NB4 (cell line): Measurements from ENCODE around the gene BLVRB.

ENCODE experiments used
- MYC ChIP-seq: IDR thresholded peaks from 2 replicates; pipeline ENCODE4 v1.6.1; 2011; ENCODE audit warnings: low read depth, low read length
- POLR2A ChIP-seq: IDR thresholded peaks from 2 replicates; pipeline ENCODE4 v1.6.1; 2011; ENCODE audit warnings: mild to moderate bottlenecking; ENCODE audit not compliant: insufficient read length; ENCODE audit errors: extremely low read depth
- TF ChIP-seq, protein P1 (sequence below): IDR thresholded peaks from one replicate; pipeline ENCODE4 v1.5.1; 2012; ENCODE audit warnings: low read depth, low read length
- TF ChIP-seq, protein P2 (sequence below): IDR thresholded peaks from 2 replicates; pipeline ENCODE4 v1.6.1; 2011; ENCODE audit warnings: low read depth, low read length

DNA sequence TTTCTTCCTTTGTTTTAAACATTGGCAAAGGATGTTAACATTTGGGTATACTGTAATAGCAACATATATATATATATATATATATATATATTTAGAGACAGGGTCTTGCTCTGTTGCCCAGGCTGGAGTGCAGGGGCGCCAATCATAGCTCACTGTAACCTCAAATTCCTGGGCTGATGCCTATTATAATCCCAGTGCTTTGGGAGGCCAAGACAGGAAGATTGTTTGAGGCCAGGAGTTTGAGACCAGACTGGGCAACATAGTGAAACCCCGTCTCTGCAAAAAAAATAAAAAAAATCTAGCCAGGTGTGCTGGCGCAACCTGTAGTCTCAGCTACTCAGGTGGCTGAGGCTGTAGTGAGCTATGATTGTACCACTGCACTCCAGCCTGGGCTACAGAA lies 5.4 kb downstream of the BLVRB start:
- TF ChIP-seq, protein P1, sequence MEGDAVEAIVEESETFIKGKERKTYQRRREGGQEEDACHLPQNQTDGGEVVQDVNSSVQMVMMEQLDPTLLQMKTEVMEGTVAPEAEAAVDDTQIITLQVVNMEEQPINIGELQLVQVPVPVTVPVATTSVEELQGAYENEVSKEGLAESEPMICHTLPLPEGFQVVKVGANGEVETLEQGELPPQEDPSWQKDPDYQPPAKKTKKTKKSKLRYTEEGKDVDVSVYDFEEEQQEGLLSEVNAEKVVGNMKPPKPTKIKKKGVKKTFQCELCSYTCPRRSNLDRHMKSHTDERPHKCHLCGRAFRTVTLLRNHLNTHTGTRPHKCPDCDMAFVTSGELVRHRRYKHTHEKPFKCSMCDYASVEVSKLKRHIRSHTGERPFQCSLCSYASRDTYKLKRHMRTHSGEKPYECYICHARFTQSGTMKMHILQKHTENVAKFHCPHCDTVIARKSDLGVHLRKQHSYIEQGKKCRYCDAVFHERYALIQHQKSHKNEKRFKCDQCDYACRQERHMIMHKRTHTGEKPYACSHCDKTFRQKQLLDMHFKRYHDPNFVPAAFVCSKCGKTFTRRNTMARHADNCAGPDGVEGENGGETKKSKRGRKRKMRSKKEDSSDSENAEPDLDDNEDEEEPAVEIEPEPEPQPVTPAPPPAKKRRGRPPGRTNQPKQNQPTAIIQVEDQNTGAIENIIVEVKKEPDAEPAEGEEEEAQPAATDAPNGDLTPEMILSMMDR, result no peak
- TF ChIP-seq, protein P2, sequence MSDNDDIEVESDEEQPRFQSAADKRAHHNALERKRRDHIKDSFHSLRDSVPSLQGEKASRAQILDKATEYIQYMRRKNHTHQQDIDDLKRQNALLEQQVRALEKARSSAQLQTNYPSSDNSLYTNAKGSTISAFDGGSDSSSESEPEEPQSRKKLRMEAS, result no peak
- TF ChIP-seq POLR2A (no peak), MYC (no peak)
